SK-N-SH treated with all-trans-retinoic acid at 6 μM for 48 hours (cell line): Measurements from ENCODE around the gene PIH1D1.

Experiments
- ATAC-seq: fragments of 200-7000 bp; cut with Tn5 transposase; 3 replicates; pipeline ENCODE4 v1.9.1; 2020; ENCODE audit warnings: mild to moderate bottlenecking, moderate library complexity
- ARNTL ChIP-seq: fragments of 450-650 bp; formaldehyde crosslinking; IDR thresholded peaks from 2 replicates; pipeline ENCODE4 v1.5.0; 2020; ENCODE audit warnings: low read depth, mild to moderate bottlenecking, moderate library complexity, borderline replicate concordance
- BACH2 ChIP-seq: fragments of 250-450 bp; sonication (Bioruptor Pico); IDR thresholded peaks from 2 replicates; pipeline ENCODE4 v1.9.0; 2021; ENCODE audit warnings: mild to moderate bottlenecking, borderline replicate concordance
- CSDC2 ChIP-seq: fragments of 250-450 bp; sonication (Bioruptor Pico); IDR thresholded peaks from 2 replicates; pipeline ENCODE4 v1.5.0; 2020; ENCODE audit warnings: mild to moderate bottlenecking, moderate library complexity
- CSRNP3 ChIP-seq: fragments of 250-450 bp; sonication (Bioruptor Pico); IDR thresholded peaks from 2 replicates; pipeline ENCODE4 v1.5.1; 2021; ENCODE audit warnings: mild to moderate bottlenecking, moderate library complexity
- ESRRG ChIP-seq: fragments of 250-450 bp; sonication (Bioruptor Pico); IDR thresholded peaks from 2 replicates; pipeline ENCODE4 v1.6.1; 2021; ENCODE audit warnings: mild to moderate bottlenecking
- GLIS3 ChIP-seq: fragments of 250-450 bp; sonication (Bioruptor Pico); IDR thresholded peaks from 2 replicates; pipeline ENCODE4 v1.5.0; 2020; ENCODE audit warnings: mild to moderate bottlenecking, moderate library complexity
- OSR1 ChIP-seq: fragments of 250-450 bp; sonication (Bioruptor Pico); IDR thresholded peaks from 2 replicates; pipeline ENCODE4 v1.8.0; 2022; ENCODE audit warnings: moderate library complexity, mild to moderate bottlenecking, inconsistent platforms
- PPARA ChIP-seq: fragments of 250-450 bp; sonication (Bioruptor Pico); IDR thresholded peaks from 2 replicates; pipeline ENCODE4 v1.5.0; 2020; ENCODE audit warnings: mild to moderate bottlenecking, borderline replicate concordance
- RARB ChIP-seq: fragments of 250-450 bp; sonication (Bioruptor Pico); IDR thresholded peaks from 2 replicates; pipeline ENCODE4 v1.8.0; 2021; ENCODE audit warnings: mild to moderate bottlenecking, moderate library complexity
- SNAI2 ChIP-seq: fragments of 250-450 bp; sonication (Bioruptor Pico); IDR thresholded peaks from 2 replicates; pipeline ENCODE4 v1.5.0; 2020; ENCODE audit warnings: mild to moderate bottlenecking, moderate library complexity
- TCF4 ChIP-seq: fragments of 250-450 bp; sonication (Bioruptor Pico); IDR thresholded peaks from 2 replicates; pipeline ENCODE4 v1.8.0; 2021; ENCODE audit warnings: mild to moderate bottlenecking, moderate library complexity, borderline replicate concordance
- TOX ChIP-seq: fragments of 250-450 bp; sonication (Bioruptor Pico); IDR thresholded peaks from 2 replicates; pipeline ENCODE4 v1.8.0; 2021; ENCODE audit warnings: mild to moderate bottlenecking, moderate library complexity, borderline replicate concordance
- TSHZ2 ChIP-seq: fragments of 250-450 bp; sonication (Bioruptor Pico); IDR thresholded peaks from 2 replicates; pipeline ENCODE4 v1.5.0; 2020; ENCODE audit warnings: mild to moderate bottlenecking, moderate library complexity
- ZC3H10 ChIP-seq: fragments of 250-450 bp; sonication (Bioruptor Pico); IDR thresholded peaks from 2 replicates; pipeline ENCODE4 v1.5.1; 2021; ENCODE audit warnings: mild to moderate bottlenecking, moderate library complexity
- ZFP3 ChIP-seq: fragments of 250-450 bp; sonication (Bioruptor Pico); IDR thresholded peaks from 2 replicates; pipeline ENCODE4 v1.5.0; 2020; ENCODE audit warnings: mild to moderate bottlenecking, moderate library complexity
- ZFP30 ChIP-seq: fragments of 450-650 bp; formaldehyde crosslinking; IDR thresholded peaks from 2 replicates; pipeline ENCODE4 v1.5.0; 2022; ENCODE audit warnings: mild to moderate bottlenecking, moderate library complexity
- ZNF565 ChIP-seq: fragments of 450-650 bp; formaldehyde crosslinking; conservative IDR thresholded peaks from 2 replicates; pipeline ENCODE4 v1.5.0; 2020; ENCODE audit warnings: low read depth, mild to moderate bottlenecking, moderate library complexity
- ZNF70 ChIP-seq: fragments of 450-650 bp; formaldehyde crosslinking; IDR thresholded peaks from 2 replicates; pipeline ENCODE4 v1.5.0; 2020; ENCODE audit warnings: mild to moderate bottlenecking, moderate library complexity
- TF ChIP-seq, protein P1 (sequence below): fragments of 250-450 bp; sonication (Bioruptor Pico); IDR thresholded peaks from 2 replicates; pipeline ENCODE4 v1.8.0; 2021; ENCODE audit warnings: low read depth, mild to moderate bottlenecking, moderate library complexity, borderline replicate concordance
- TF ChIP-seq, protein P2 (sequence below): fragments of 250-450 bp; sonication (Bioruptor Pico); IDR thresholded peaks from 2 replicates; pipeline ENCODE4 v1.5.1; 2020; ENCODE audit warnings: low read depth, mild to moderate bottlenecking, moderate library complexity
- TF ChIP-seq, protein P3 (sequence below): fragments of 250-450 bp; sonication (Bioruptor Pico); IDR thresholded peaks from 2 replicates; pipeline ENCODE4 v1.8.0; 2020; ENCODE audit warnings: mild to moderate bottlenecking, moderate library complexity, borderline replicate concordance

Gene PIH1D1

GRCh38 chr19:49403404-49404187, 48.0 kb downstream of the PIH1D1 start:
- ATAC-seq, result peak; percentile 91
- no peak for TF ChIP-seq RARB (CRISPR knock-in tag)
- no peak for TF ChIP-seq GLIS3 (CRISPR knock-in tag)
- TF ChIP-seq ZNF70 (CRISPR knock-in tag), result no peak
- no peak for TF ChIP-seq TOX (CRISPR knock-in tag)
- no peak for TF ChIP-seq TSHZ2 (CRISPR knock-in tag)
- no peak for TF ChIP-seq SNAI2 (CRISPR knock-in tag)
- no peak for TF ChIP-seq TCF4 (CRISPR knock-in tag)
- TF ChIP-seq ARNTL (CRISPR knock-in tag), result no peak
- no peak for TF ChIP-seq CSDC2
- TF ChIP-seq ZNF565, result no peak
- TF ChIP-seq, protein P1, sequence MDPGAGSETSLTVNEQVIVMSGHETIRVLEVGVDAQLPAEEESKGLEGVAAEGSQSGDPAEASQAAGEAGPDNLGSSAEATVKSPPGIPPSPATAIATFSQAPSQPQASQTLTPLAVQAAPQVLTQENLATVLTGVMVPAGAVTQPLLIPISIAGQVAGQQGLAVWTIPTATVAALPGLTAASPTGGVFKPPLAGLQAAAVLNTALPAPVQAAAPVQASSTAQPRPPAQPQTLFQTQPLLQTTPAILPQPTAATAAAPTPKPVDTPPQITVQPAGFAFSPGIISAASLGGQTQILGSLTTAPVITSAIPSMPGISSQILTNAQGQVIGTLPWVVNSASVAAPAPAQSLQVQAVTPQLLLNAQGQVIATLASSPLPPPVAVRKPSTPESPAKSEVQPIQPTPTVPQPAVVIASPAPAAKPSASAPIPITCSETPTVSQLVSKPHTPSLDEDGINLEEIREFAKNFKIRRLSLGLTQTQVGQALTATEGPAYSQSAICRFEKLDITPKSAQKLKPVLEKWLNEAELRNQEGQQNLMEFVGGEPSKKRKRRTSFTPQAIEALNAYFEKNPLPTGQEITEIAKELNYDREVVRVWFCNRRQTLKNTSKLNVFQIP (CRISPR knock-in tag), result no peak
- TF ChIP-seq ESRRG (CRISPR knock-in tag), result no peak
- no peak for TF ChIP-seq ZC3H10 (CRISPR knock-in tag)
- TF ChIP-seq, protein P2, sequence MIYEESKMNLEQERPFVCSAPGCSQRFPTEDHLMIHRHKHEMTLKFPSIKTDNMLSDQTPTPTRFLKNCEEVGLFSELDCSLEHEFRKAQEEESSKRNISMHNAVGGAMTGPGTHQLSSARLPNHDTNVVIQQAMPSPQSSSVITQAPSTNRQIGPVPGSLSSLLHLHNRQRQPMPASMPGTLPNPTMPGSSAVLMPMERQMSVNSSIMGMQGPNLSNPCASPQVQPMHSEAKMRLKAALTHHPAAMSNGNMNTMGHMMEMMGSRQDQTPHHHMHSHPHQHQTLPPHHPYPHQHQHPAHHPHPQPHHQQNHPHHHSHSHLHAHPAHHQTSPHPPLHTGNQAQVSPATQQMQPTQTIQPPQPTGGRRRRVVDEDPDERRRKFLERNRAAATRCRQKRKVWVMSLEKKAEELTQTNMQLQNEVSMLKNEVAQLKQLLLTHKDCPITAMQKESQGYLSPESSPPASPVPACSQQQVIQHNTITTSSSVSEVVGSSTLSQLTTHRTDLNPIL, result no peak
- no peak for TF ChIP-seq BACH2
- TF ChIP-seq PPARA (CRISPR knock-in tag), result no peak
- TF ChIP-seq, all 23 proteins: peak for 0

GRCh38 chr19:49400029-49400428, 51.6 kb downstream of the PIH1D1 start:
- no peak for ATAC-seq
- TF ChIP-seq ZFP30 (CRISPR knock-in tag) (no peak), ZNF565 (no peak), GLIS3 (CRISPR knock-in tag) (no peak), ZFP3 (CRISPR knock-in tag) (no peak), PPARA (CRISPR knock-in tag) (no peak), SNAI2 (CRISPR knock-in tag) (no peak), RARB (CRISPR knock-in tag) (no peak), TOX (CRISPR knock-in tag) (no peak)
- TF ChIP-seq, protein P2, result no peak
- TF ChIP-seq, all 23 proteins: peak for 0

- ATAC-seq, result no peak
- no peak for TF ChIP-seq PPARA (CRISPR knock-in tag)
- no peak for TF ChIP-seq OSR1 (CRISPR knock-in tag)
- TF ChIP-seq CSDC2, result no peak
- TF ChIP-seq CSRNP3 (CRISPR knock-in tag), result no peak
- no peak for TF ChIP-seq GLIS3 (CRISPR knock-in tag)
- no peak for TF ChIP-seq SNAI2 (CRISPR knock-in tag)
- TF ChIP-seq ARNTL (CRISPR knock-in tag), result no peak
- TF ChIP-seq ZC3H10 (CRISPR knock-in tag), result no peak
- TF ChIP-seq, protein P3, sequence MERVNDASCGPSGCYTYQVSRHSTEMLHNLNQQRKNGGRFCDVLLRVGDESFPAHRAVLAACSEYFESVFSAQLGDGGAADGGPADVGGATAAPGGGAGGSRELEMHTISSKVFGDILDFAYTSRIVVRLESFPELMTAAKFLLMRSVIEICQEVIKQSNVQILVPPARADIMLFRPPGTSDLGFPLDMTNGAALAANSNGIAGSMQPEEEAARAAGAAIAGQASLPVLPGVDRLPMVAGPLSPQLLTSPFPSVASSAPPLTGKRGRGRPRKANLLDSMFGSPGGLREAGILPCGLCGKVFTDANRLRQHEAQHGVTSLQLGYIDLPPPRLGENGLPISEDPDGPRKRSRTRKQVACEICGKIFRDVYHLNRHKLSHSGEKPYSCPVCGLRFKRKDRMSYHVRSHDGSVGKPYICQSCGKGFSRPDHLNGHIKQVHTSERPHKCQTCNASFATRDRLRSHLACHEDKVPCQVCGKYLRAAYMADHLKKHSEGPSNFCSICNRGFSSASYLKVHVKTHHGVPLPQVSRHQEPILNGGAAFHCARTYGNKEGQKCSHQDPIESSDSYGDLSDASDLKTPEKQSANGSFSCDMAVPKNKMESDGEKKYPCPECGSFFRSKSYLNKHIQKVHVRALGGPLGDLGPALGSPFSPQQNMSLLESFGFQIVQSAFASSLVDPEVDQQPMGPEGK (CRISPR knock-in tag), result no peak
- TF ChIP-seq, protein P2, result no peak
- TF ChIP-seq, protein P1 (CRISPR knock-in tag), result no peak
- TF ChIP-seq TOX (CRISPR knock-in tag), result no peak
Observed at GRCh38 chr19:49398931-49399330, 52.7 kb downstream of the PIH1D1 start.
